Neuron (in vitro differentiated cells): Measurements from ENCODE around the gene TTC16.

Source experiments
- H2AFZ ChIP-seq: one replicate; pipeline ENCODE4 v1.6.1; 2013; ENCODE audit warnings: low read depth, mild to moderate bottlenecking, inconsistent platforms, low read length, moderate library complexity
- H3K27me3 ChIP-seq: one replicate; pipeline ENCODE4 v1.6.1; 2013; ENCODE audit warnings: low read length; ENCODE audit not compliant: insufficient read depth
- H3K36me3 ChIP-seq: one replicate; pipeline ENCODE4 v1.6.1; 2013; ENCODE audit warnings: low read length; ENCODE audit not compliant: insufficient read depth
- H3K4me1 ChIP-seq: one replicate; pipeline ENCODE4 v1.6.1; 2013; ENCODE audit warnings: low read length; ENCODE audit not compliant: insufficient read depth
- H3K4me3 ChIP-seq: 2 replicates; pipeline ENCODE4 v1.5.1; 2013; ENCODE audit warnings: mild to moderate bottlenecking, low read length, moderate library complexity
- H3K9me3 ChIP-seq: one replicate; pipeline ENCODE4 v1.6.1; 2013; ENCODE audit warnings: low read length

The TTC16 gene, protein sequence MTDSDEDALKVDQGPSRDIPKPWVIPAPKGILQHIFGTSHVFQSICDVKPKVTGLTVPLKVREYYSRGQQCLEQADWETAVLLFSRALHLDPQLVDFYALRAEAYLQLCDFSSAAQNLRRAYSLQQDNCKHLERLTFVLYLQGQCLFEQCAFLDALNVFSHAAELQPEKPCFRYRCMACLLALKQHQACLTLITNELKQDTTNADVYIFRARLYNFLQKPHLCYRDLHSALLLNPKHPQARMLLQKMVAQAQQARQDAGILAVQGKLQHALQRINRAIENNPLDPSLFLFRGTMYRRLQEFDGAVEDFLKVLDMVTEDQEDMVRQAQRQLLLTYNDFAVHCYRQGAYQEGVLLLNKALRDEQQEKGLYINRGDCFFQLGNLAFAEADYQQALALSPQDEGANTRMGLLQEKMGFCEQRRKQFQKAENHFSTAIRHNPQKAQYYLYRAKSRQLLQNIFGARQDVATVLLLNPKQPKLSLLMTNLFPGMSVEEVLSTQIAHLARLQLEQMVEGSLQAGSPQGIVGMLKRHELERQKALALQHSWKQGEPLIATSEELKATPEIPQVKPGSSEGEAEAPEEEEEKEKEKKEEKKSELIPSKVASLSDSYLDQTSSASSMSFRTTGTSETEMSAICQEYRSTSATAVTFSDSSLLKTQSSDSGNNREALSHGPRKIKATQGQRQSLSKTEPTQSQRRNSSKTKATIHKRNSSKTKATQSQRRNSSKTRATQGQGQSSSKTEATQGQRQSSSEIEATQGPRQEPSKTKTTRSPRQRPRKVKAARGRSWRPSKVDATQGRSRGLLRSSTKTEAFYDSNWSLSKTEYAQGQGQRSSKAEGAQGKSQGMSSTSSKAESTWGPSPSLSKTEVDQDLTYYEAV

GRCh38 chr9:127715470-127716337 lies at the start of gene TTC16, which contains the start of gene PTRH1:
TTC16 (plus strand) TSS chr9:127716079; CDS start chr9:127716146, 67 bp downstream.
PTRH1 (minus strand) TSS chr9:127715663; CDS start chr9:127715639, 24 bp downstream.
- no peaks in the 10 kb centered on the region for H3K36me3 ChIP-seq
- peaks cover 25% of the 10 kb centered on the region for H3K4me1 ChIP-seq
- H3K27me3 ChIP-seq: no peaks in the 10 kb centered on the region
- no peaks in the 10 kb centered on the region for H3K9me3 ChIP-seq
- peak within 1 kb of the TSS; percentile 87 for H2AFZ ChIP-seq
- H3K4me3 ChIP-seq: peak within 1 kb of the TSS; percentile 70

DNA sequence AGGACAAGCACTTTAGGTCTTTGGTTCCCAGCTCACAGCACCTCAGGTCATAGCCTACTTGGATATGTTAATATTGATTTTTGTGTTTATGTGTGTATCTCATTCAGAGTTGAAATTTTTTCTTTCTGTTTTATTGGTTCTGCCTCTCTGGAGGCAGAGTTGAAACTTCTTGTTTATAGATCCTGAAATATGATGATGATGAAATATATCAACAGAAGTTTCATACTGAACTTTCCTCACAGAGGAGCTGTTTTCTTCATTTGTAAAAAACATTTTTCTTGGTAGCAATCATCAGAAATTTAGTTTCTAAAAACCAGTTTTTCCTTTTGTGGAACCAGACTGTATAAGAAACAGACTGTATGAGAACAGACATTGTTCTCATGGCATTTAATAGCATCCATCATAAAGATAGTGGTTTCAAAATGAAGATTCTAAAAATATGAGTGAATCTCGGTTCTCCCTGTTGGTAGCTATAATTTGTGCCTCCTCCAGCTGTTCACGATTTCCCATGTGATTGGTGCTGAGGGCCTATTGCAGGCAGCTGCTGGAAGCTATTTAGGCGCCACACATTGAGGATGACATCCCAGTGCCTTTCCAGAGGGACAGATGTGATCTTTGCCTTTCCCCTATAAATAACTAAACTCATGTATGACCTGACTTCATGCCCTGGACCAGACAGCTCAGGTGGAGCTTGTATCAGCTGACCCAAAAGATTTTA lies 48.6 kb upstream of the TTC16 start:
- Histone ChIP-seq H3K4me3 (no peak overlapping the region), H2AFZ (no peak overlapping the region), H3K4me1 (peaks cover 2% of the 10 kb centered on the region), H3K27me3 (no peaks in the 10 kb centered on the region), H3K9me3 (no peaks in the 10 kb centered on the region), H3K36me3 (peaks cover 50% of the 10 kb centered on the region)

- peaks cover 50% of the 10 kb centered on the region for H3K36me3 ChIP-seq
These were observed 48.0 kb upstream of the TTC16 start for GRCh38 chr9:127667906-127668305.

GRCh38 chr9:127673234-127673633 lies 42.6 kb upstream of the TTC16 start:
- Histone ChIP-seq H2AFZ (no peak overlapping the region), H3K4me3 (no peak overlapping the region), H3K9me3 (no peaks in the 10 kb centered on the region), H3K4me1 (no peaks in the 10 kb centered on the region), H3K36me3 (peaks cover 41% of the 10 kb centered on the region), H3K27me3 (no peaks in the 10 kb centered on the region)

More at GRCh38 chr9:127667906-127668305, 48.0 kb upstream of the TTC16 start:
- Histone ChIP-seq H2AFZ (no peak overlapping the region), H3K4me1 (peaks cover 2% of the 10 kb centered on the region), H3K4me3 (no peak overlapping the region), H3K27me3 (no peaks in the 10 kb centered on the region), H3K9me3 (no peaks in the 10 kb centered on the region)

DNA sequence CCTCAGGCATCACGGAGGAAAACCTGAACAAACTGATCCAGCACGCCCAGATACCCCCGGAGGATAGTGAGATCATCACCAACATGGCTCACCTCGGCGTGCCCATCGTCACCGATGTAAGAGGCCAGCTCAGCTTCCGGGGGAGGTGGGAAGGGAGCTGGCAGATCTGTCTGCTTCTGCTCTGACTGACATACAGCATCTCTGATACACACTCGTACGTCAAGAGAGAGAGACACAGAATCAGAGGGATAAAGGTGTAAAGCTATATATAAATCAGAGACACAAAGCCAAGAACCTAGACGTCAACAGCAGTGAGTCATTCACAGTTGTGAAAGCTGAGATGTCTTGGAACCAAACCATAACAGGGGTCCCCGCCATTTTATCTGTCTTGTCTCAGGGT lies 39.2 kb upstream of the TTC16 start:
- H2AFZ ChIP-seq: no peak overlapping the region
- no peak overlapping the region for H3K4me3 ChIP-seq
- no peaks in the 10 kb centered on the region for H3K9me3 ChIP-seq
- no peaks in the 10 kb centered on the region for H3K4me1 ChIP-seq
- H3K27me3 ChIP-seq: no peaks in the 10 kb centered on the region
- peaks cover 53% of the 10 kb centered on the region for H3K36me3 ChIP-seq

DNA sequence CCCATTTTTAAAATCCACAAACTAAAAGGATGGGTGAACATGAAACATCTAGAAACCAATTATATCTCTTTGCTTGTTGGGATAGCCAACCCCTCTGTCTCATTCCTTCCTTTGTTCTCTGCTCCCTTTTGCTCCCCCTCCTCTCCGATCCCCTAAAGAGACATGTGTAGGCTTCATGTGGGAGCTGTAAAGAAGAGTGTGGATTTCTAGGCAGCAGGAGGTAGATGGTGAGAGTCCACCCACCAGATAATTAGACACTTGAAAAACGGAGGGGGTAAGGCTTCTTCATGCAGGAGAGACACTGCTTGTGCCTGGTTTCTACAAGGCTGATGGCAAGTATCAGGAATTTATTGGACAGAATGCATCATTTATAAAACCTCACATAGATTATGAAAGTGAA lies 36.4 kb upstream of the TTC16 start:
- peaks cover 62% of the 10 kb centered on the region for H3K36me3 ChIP-seq

DNA sequence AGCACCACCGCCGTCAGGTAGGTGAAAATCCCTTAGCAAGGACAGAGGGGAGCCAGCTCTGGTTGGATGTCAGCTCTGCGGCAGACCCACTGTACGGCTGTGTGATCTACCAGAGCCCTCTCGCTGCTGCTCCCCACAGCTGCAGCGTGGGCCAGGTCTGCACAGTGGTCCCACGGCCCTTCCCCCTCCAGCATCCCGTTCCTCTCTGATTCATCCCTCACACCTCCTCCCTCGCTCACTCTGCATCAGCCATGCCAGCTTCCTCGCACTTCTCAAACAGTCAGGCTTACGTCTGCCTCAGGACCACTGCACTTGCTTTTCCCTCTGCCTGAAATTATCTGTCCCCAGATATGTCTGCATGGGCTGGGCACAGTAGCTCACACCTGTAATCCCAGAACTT lies 35.7 kb upstream of the TTC16 start:
- H3K9me3 ChIP-seq: no peaks in the 10 kb centered on the region
- H2AFZ ChIP-seq: no peak overlapping the region
- no peaks in the 10 kb centered on the region for H3K27me3 ChIP-seq
- peaks cover 61% of the 10 kb centered on the region for H3K36me3 ChIP-seq
- H3K4me3 ChIP-seq: no peak overlapping the region
- H3K4me1 ChIP-seq: no peaks in the 10 kb centered on the region

More for the DNA sequence above, 36.4 kb upstream of the TTC16 start:
- Histone ChIP-seq H2AFZ (no peak overlapping the region), H3K4me3 (no peak overlapping the region), H3K9me3 (no peaks in the 10 kb centered on the region), H3K4me1 (no peaks in the 10 kb centered on the region), H3K27me3 (no peaks in the 10 kb centered on the region)

GRCh38 chr9:127680846-127681245 lies 35.0 kb upstream of the TTC16 start:
- Histone ChIP-seq H3K36me3 (peaks cover 61% of the 10 kb centered on the region), H3K9me3 (no peaks in the 10 kb centered on the region), H3K4me1 (no peaks in the 10 kb centered on the region), H2AFZ (no peak overlapping the region), H3K4me3 (no peak overlapping the region), H3K27me3 (no peaks in the 10 kb centered on the region)

DNA sequence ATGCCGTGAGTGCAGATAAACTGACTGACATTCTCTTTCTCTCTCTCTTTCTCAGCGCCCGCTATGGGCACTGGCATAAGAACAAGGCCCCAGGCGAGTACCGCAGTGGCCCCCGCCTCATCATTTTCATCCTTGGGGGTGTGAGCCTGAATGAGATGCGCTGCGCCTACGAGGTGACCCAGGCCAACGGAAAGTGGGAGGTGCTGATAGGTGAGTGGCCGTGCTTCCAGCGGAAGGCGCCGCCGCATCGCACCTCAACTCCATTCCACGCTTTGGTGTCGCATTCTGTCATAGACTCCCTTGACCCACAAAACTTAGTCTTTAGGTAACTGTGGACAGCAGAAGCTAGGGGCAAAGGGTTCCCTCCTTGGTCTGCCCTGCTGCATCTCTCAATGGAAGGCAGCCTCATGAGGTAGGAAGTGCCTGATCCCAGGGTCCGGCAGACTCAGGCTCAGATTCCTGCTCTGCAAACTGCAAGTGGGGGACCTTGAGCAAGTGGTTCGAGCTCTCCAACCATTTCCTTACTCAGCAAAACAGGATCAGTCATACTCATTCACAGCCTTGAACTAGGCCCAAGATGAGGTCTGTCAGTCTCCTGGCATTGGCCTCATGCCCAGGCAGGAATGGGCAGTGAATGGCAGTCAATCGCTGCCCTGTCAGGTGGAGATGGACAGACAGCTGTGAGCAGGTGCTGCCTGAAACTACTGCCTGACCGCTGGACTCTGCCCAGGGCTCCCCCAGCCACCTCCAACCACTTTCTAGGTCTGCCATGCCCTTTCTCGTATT lies 33.3 kb upstream of the TTC16 start:
- no peaks in the 10 kb centered on the region for H3K27me3 ChIP-seq
- no peaks in the 10 kb centered on the region for H3K4me1 ChIP-seq
- no peaks in the 10 kb centered on the region for H3K9me3 ChIP-seq
- no peak overlapping the region for H3K4me3 ChIP-seq
- no peak overlapping the region for H2AFZ ChIP-seq
- peaks cover 56% of the 10 kb centered on the region for H3K36me3 ChIP-seq

DNA sequence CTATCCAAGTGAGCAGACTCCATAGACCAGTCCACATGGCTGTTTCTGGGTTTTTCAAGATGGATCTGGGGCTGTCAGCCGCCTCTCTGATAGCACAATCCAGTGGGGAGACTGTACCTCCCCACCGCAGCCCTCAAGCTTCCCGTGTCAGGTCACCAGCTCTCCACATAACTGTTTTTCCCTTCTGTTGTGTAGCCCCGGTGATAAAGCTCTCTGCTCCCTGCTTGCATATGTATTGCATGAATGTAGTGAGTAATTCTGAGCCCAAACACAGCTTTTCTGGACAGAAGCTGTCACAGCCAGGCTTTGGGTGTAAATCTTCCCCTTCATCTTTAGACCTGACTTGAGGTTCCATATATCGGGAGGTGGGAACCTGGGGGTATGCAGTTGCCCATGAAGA lies 32.2 kb upstream of the TTC16 start:
- Histone ChIP-seq H3K36me3 (peaks cover 56% of the 10 kb centered on the region), H3K9me3 (no peaks in the 10 kb centered on the region), H3K27me3 (no peaks in the 10 kb centered on the region), H2AFZ (no peak overlapping the region), H3K4me3 (no peak overlapping the region), H3K4me1 (no peaks in the 10 kb centered on the region)

DNA sequence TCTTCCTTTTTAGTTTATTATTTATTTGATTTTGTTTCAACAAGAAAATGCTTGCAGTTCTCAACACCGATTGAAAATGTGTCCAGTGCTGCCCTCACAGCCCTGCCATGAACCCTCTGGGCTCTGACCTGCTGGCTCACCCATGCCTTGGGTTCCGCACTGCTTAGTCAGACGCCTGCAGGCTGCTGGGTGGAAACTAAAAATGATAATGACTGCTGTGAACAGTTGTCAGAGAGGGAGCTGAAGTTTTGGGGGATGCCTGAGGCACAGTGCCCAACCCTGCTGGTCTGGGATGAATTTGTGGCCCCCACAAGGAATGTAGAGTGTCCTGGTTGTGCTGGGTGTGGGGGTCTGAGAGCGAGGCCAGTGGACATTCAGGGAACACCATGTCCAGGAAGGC lies 31.3 kb upstream of the TTC16 start:
- no peak overlapping the region for H3K4me3 ChIP-seq
- no peaks in the 10 kb centered on the region for H3K27me3 ChIP-seq
- H2AFZ ChIP-seq: no peak overlapping the region
- no peaks in the 10 kb centered on the region for H3K4me1 ChIP-seq
- H3K9me3 ChIP-seq: peaks cover 1% of the 10 kb centered on the region
- peaks cover 51% of the 10 kb centered on the region for H3K36me3 ChIP-seq
